22Rv1 (cell line): Measurements from ENCODE around the gene NPEPL1.

Experiments
- H3K27ac ChIP-seq: fragments of 450-650 bp; 2 replicates; pipeline ENCODE4 v1.5.1; 2017
- ZFX ChIP-seq: fragments of 450-650 bp; IDR thresholded peaks from 2 replicates; pipeline ENCODE4 v1.6.1; 2017; ENCODE audit warnings: antibody characterized with exemption, borderline replicate concordance
- TF ChIP-seq, protein P1 (sequence below): fragments of 450-650 bp; IDR thresholded peaks from 2 replicates; pipeline ENCODE4 v1.5.1; 2017; ENCODE audit warnings: mild to moderate bottlenecking

NPEPL1 gene

DNA sequence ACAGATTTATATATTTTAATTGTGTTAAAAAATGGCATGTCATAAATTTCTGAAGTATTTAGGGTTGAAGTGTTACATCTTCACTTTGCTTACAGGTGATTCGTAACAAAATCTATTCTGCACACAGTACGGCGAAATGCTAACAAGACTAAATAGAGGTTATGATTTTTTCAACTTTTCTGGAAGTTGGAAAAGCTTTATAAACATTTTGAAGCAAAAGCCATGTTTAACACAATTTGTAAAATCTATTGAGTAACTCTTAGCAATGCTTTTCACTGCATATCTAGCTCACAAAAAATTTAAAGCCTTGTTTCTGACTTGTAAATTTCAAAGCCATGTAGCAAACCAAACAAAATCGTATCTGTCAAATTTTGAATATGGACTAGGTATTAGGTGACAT is 38.3 kb upstream of the NPEPL1 start:
- H3K27ac ChIP-seq: no peak overlapping the region
- TF ChIP-seq, protein P1, sequence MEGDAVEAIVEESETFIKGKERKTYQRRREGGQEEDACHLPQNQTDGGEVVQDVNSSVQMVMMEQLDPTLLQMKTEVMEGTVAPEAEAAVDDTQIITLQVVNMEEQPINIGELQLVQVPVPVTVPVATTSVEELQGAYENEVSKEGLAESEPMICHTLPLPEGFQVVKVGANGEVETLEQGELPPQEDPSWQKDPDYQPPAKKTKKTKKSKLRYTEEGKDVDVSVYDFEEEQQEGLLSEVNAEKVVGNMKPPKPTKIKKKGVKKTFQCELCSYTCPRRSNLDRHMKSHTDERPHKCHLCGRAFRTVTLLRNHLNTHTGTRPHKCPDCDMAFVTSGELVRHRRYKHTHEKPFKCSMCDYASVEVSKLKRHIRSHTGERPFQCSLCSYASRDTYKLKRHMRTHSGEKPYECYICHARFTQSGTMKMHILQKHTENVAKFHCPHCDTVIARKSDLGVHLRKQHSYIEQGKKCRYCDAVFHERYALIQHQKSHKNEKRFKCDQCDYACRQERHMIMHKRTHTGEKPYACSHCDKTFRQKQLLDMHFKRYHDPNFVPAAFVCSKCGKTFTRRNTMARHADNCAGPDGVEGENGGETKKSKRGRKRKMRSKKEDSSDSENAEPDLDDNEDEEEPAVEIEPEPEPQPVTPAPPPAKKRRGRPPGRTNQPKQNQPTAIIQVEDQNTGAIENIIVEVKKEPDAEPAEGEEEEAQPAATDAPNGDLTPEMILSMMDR: no peak
- TF ChIP-seq ZFX: no peak

- no peak for TF ChIP-seq ZFX
- TF ChIP-seq, protein P1: no peak
- no peak overlapping the region for H3K27ac ChIP-seq
Measured at GRCh38 chr20:58655328-58656107, 37.1 kb upstream of the NPEPL1 start.

GRCh38 chr20:58656831-58657230 is 35.8 kb upstream of the NPEPL1 start:
- TF ChIP-seq, protein P1: no peak
- TF ChIP-seq ZFX: no peak
- no peak overlapping the region for H3K27ac ChIP-seq

DNA sequence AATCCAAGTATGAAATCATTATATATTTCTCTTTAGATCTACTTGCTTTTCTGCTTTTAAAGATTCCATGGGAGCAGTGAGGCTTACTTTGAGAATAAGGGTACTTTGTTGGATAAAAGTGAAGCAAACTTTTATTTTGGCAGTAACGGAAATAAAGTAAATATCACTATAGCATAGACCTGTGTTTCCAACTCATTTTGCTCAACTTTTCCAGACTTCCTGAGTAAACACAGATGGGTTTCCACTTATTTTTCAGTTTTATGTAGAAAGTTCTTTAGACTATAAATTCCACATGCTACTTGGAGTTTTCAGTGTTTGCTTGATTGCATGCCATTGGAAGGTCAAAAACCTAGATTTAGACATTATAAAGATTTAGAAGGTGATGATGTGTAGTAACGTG is 35.3 kb upstream of the NPEPL1 start:
- no peak overlapping the region for H3K27ac ChIP-seq
- TF ChIP-seq, protein P1: no peak

DNA sequence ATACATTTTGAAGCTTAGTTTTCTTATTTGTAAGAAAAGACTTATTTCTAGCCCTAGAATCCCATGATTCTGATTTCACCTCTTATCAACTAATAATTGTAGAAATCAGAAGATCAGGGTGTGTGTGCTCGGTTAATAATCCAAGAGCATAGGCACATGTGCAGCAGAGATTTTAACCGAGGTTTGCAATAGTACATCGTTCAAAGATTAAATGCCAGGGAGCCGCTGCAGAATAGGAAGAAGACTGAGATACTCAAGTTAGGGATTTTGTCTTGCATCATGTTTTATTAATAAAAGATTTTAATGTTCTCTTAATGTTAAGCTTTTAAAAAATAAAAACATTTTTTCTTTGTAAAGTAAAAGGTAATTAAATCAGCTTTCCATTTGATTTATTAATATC is 34.6 kb upstream of the NPEPL1 start:
- TF ChIP-seq ZFX: no peak
- TF ChIP-seq, protein P1: no peak
- H3K27ac ChIP-seq: no peak overlapping the region

- no peak overlapping the region for H3K27ac ChIP-seq
- TF ChIP-seq, protein P1: no peak
- TF ChIP-seq ZFX: no peak
Measured at GRCh38 chr20:58658760-58659159, 33.8 kb upstream of the NPEPL1 start.

- TF ChIP-seq, protein P1: no peak
- no peak for TF ChIP-seq ZFX
- H3K27ac ChIP-seq: no peak overlapping the region
Measured at GRCh38 chr20:58659841-58660240, 32.8 kb upstream of the NPEPL1 start.
